ENCODE data around the gene LRRN4. TPM values are rescaled to one million over a fixed set of nuclear protein-coding genes. Genes with fewer than 3 reads are reported as not detected.

The LRRN4 gene
- total RNA-seq, 2 donors from 2014 or later, result not detected

- Mint-ChIP-seq H3K27me3 (peaks cover 19% of the 10 kb centered on the region), H3K4me1 (peaks cover 4% of the 10 kb centered on the region), H3K27ac (no peak overlapping the region), H3K4me3 (no peak overlapping the region), H3K36me3 (ENCODE audit: low read depth) (peaks cover 3% of the 10 kb centered on the region)
- DNase-seq (no peak), ATAC-seq (no peak)
- no peaks in the 10 kb centered on the region for H3K9me3 ChIP-seq (ENCODE audit: control insufficient read depth, low read length, poor library complexity, severe bottlenecking)
Observed at GRCh38 chr20:6075428-6076219, 21.8 kb upstream of the LRRN4 start.

- DNase-seq (no peak), ATAC-seq (no peak)
- Mint-ChIP-seq H3K36me3 (ENCODE audit: low read depth) (peaks cover 3% of the 10 kb centered on the region), H3K27me3 (peaks cover 10% of the 10 kb centered on the region), H3K4me1 (peaks cover 4% of the 10 kb centered on the region), H3K27ac (peak overlapping the region; percentile 74), H3K4me3 (no peak overlapping the region)
- no peaks in the 10 kb centered on the region for H3K9me3 ChIP-seq (ENCODE audit: control insufficient read depth, low read length, poor library complexity, severe bottlenecking)
Observed at GRCh38 chr20:6074784-6075183, 20.9 kb upstream of the LRRN4 start.

- peaks cover 3% of the 10 kb centered on the region for H3K36me3 Mint-ChIP-seq (ENCODE audit: low read depth)
- peak overlapping the region; percentile 74 for H3K27ac Mint-ChIP-seq
- DNase-seq, result no peak
- peaks cover 4% of the 10 kb centered on the region for H3K4me1 Mint-ChIP-seq
- ATAC-seq, result peak; percentile 35
- no peak overlapping the region for H3K4me3 Mint-ChIP-seq
- peaks cover 6% of the 10 kb centered on the region for H3K27me3 Mint-ChIP-seq
- H3K9me3 ChIP-seq (ENCODE audit: control insufficient read depth, low read length, poor library complexity, severe bottlenecking), result no peaks in the 10 kb centered on the region
Observed at GRCh38 chr20:6074145-6074561, 20.3 kb upstream of the LRRN4 start.

GRCh38 chr20:6070829-6071695 lies 17.2 kb upstream of the LRRN4 start:
- H3K27me3 Mint-ChIP-seq, result peaks cover 12% of the 10 kb centered on the region
- H3K36me3 Mint-ChIP-seq (ENCODE audit: low read depth), result peaks cover 3% of the 10 kb centered on the region
- H3K4me3 Mint-ChIP-seq, result no peak overlapping the region
- DNase-seq, result no peak
- H3K4me1 Mint-ChIP-seq, result peaks cover 4% of the 10 kb centered on the region
- no peak overlapping the region for H3K27ac Mint-ChIP-seq
- H3K9me3 ChIP-seq (ENCODE audit: control insufficient read depth, low read length, poor library complexity, severe bottlenecking), result no peaks in the 10 kb centered on the region
- no peak for ATAC-seq

GRCh38 chr20:6069669-6070068 lies 15.8 kb upstream of the LRRN4 start:
- no peak for ATAC-seq
- peaks cover 4% of the 10 kb centered on the region for H3K4me1 Mint-ChIP-seq

GRCh38 chr20:6067763-6068318 lies 14.0 kb upstream of the LRRN4 start:
- ATAC-seq, result no peak
- H3K4me3 Mint-ChIP-seq, result no peak overlapping the region
- no peaks in the 10 kb centered on the region for H3K36me3 Mint-ChIP-seq (ENCODE audit: low read depth)
- no peak for DNase-seq
- H3K9me3 ChIP-seq (ENCODE audit: control insufficient read depth, low read length, poor library complexity, severe bottlenecking), result no peaks in the 10 kb centered on the region
- H3K27me3 Mint-ChIP-seq, result peaks cover 12% of the 10 kb centered on the region
- no peaks in the 10 kb centered on the region for H3K4me1 Mint-ChIP-seq
- no peak overlapping the region for H3K27ac Mint-ChIP-seq

More at GRCh38 chr20:6069669-6070068, 15.8 kb upstream of the LRRN4 start:
- no peaks in the 10 kb centered on the region for H3K9me3 ChIP-seq (ENCODE audit: control insufficient read depth, low read length, poor library complexity, severe bottlenecking)
- H3K36me3 Mint-ChIP-seq (ENCODE audit: low read depth), result peaks cover 3% of the 10 kb centered on the region
- no peak overlapping the region for H3K27ac Mint-ChIP-seq
- no peak overlapping the region for H3K4me3 Mint-ChIP-seq
- H3K27me3 Mint-ChIP-seq, result peaks cover 18% of the 10 kb centered on the region
- DNase-seq, result no peak

GRCh38 chr20:6066582-6066981 lies 12.7 kb upstream of the LRRN4 start:
- H3K27me3 Mint-ChIP-seq, result peaks cover 12% of the 10 kb centered on the region
- ATAC-seq, result no peak
- H3K4me3 Mint-ChIP-seq, result no peak overlapping the region
- no peak overlapping the region for H3K27ac Mint-ChIP-seq
- no peak for DNase-seq
- H3K4me1 Mint-ChIP-seq, result peaks cover 6% of the 10 kb centered on the region
- H3K36me3 Mint-ChIP-seq (ENCODE audit: low read depth), result peaks cover 4% of the 10 kb centered on the region
- H3K9me3 ChIP-seq (ENCODE audit: control insufficient read depth, low read length, poor library complexity, severe bottlenecking), result no peaks in the 10 kb centered on the region

GRCh38 chr20:6061544-6061943 lies 7.7 kb upstream of the LRRN4 start:
- H3K27me3 Mint-ChIP-seq, result peaks cover 40% of the 10 kb centered on the region
- peaks cover 8% of the 10 kb centered on the region for H3K4me1 Mint-ChIP-seq
- no peak overlapping the region for H3K4me3 Mint-ChIP-seq
- no peaks in the 10 kb centered on the region for H3K9me3 ChIP-seq (ENCODE audit: control insufficient read depth, low read length, poor library complexity, severe bottlenecking)
- ATAC-seq (no peak), DNase-seq (no peak)
- H3K36me3 Mint-ChIP-seq (ENCODE audit: low read depth), result peaks cover 4% of the 10 kb centered on the region
- no peak overlapping the region for H3K27ac Mint-ChIP-seq

- H3K27ac Mint-ChIP-seq, result no peak overlapping the region
- no peak for DNase-seq
- no peak for ATAC-seq
- H3K9me3 ChIP-seq (ENCODE audit: control insufficient read depth, low read length, poor library complexity, severe bottlenecking), result no peaks in the 10 kb centered on the region
- no peak overlapping the region for H3K4me3 Mint-ChIP-seq
- peaks cover 4% of the 10 kb centered on the region for H3K36me3 Mint-ChIP-seq (ENCODE audit: low read depth)
- peaks cover 8% of the 10 kb centered on the region for H3K4me1 Mint-ChIP-seq
- peaks cover 41% of the 10 kb centered on the region for H3K27me3 Mint-ChIP-seq
Observed at GRCh38 chr20:6060213-6060612, 6.4 kb upstream of the LRRN4 start.

- DNase-seq, result no peak
- ATAC-seq, result no peak
- Mint-ChIP-seq H3K4me1 (peaks cover 8% of the 10 kb centered on the region), H3K36me3 (ENCODE audit: low read depth) (peaks cover 4% of the 10 kb centered on the region), H3K27ac (no peak overlapping the region), H3K4me3 (no peak overlapping the region), H3K27me3 (peaks cover 50% of the 10 kb centered on the region)
- no peaks in the 10 kb centered on the region for H3K9me3 ChIP-seq (ENCODE audit: control insufficient read depth, low read length, poor library complexity, severe bottlenecking)
Observed at GRCh38 chr20:6058684-6059295, 4.9 kb upstream of the LRRN4 start.

GRCh38 chr20:6057691-6058090 lies 3.8 kb upstream of the LRRN4 start:
- DNase-seq (no peak), ATAC-seq (no peak)
- H3K9me3 ChIP-seq (ENCODE audit: control insufficient read depth, low read length, poor library complexity, severe bottlenecking), result no peaks in the 10 kb centered on the region
- Mint-ChIP-seq H3K27ac (no peak overlapping the region), H3K4me3 (no peak overlapping the region), H3K4me1 (peaks cover 12% of the 10 kb centered on the region), H3K27me3 (peaks cover 61% of the 10 kb centered on the region), H3K36me3 (ENCODE audit: low read depth) (peaks cover 4% of the 10 kb centered on the region)

- DNase-seq (no peak), ATAC-seq (no peak)
- Mint-ChIP-seq H3K4me1 (peaks cover 9% of the 10 kb centered on the region), H3K4me3 (no peak overlapping the region), H3K36me3 (ENCODE audit: low read depth) (peaks cover 2% of the 10 kb centered on the region), H3K27ac (no peak overlapping the region), H3K27me3 (peaks cover 61% of the 10 kb centered on the region)
- H3K9me3 ChIP-seq (ENCODE audit: control insufficient read depth, low read length, poor library complexity, severe bottlenecking), result no peaks in the 10 kb centered on the region
Observed at GRCh38 chr20:6057139-6057538, 3.3 kb upstream of the LRRN4 start.

Measured in T-helper 17 cell (primary cell).